EL (cell line): ENCODE data around the gene ADORA3.
A peak's percentile ranks its signal among the peaks of the same experiment; 100 is the strongest.

Experiments used
- DNase-seq: peaks from one replicate; pipeline ENCODE4 v3.0.0-alpha.2; 2016

ADORA3 gene

DNA sequence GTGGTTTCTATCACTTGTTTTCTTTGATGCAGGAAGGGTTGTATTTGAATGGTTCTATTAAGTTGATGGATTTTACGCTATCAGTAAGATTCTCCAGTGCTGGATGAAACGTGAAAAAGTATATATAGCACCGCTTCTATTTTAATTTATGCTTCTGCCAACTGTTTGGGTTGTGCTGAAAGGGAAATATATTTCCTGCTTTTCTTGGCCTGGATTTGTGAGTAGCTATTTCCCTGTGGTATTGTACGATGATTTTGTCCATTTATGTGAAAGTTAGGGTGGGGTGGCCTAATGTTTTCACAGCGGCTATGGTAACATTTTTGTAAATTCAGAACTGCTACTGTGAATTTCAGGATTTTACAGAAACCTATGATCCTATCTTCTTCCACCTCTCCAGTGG lies 29.3 kb downstream of the ADORA3 start:
- no peak for DNase-seq

DNA sequence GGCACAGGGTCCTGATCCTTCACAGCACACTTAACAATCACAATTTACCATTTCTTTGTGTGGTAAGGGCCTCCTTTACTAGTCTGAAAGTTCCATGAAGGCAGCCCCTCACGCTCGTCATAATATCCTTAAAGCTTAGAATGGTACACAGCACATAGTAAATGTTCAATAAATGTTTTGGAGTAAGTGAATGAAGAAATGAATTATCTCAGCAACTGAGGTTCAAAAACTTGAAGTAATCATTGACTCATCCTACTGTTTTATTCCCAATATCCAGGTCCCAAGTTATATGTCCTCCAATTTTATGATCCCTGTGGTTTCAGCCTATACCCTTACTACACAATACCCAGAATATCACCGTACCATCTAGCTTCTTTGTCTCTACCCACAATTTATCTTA lies 31.9 kb downstream of the ADORA3 start:
- DNase-seq = no peak

DNA sequence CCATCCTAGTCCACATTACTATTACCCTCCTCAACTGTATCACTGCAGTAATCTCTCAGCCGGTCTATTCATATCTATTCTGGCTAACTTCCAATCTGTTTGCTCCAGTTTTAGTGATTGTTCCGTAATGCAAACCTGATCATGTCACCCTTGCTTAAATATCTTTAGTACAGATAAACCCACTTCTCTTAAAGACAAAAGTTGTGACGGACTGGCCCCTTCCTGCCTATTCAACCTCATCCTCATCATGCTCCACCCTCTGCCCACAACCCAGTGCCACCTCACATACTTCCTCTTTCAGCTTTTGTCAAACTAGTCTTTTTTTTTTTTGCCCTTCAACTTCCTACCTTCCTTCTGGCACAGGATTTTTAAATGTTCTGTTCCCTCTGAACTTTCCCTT lies 32.4 kb downstream of the ADORA3 start:
- no peak for DNase-seq

DNA sequence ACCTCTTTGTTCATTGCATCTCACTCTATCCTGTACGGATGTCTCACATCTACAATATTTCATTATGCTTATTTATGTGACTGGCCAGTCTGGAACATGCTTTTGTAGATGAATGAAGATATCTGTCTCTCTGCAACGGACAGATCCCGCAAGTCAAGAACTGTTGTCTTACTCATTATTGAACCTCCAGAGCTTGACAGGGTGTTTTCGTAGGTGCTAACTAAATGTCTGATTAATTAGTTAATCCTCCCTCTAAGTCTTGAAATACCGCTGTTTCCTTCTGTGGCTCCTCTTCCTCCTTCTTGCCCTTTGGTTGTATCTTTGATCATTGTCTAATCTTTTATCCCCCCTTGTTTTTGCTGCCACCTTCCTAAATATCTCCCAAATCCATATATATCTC lies 32.8 kb downstream of the ADORA3 start:
- DNase-seq = no peak

DNA sequence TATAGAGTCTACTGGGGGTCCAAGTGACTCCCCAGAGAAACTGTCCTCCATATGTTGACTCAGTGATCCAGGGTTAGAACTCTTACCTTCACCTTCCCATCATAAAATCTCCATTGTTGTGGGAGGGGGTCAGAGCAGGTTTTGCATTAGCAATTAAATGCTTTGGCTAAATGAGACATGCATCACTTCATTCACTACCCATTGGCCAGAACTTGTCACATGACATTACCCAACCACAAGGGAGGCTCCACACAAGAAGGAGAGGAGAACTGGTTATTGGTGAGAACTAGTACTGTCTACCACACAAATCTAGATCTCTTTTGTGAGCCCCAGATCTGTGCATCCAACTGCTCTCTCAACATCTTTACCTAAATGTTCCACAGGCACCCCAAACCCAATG lies 33.9 kb downstream of the ADORA3 start:
- no peak for DNase-seq

DNA sequence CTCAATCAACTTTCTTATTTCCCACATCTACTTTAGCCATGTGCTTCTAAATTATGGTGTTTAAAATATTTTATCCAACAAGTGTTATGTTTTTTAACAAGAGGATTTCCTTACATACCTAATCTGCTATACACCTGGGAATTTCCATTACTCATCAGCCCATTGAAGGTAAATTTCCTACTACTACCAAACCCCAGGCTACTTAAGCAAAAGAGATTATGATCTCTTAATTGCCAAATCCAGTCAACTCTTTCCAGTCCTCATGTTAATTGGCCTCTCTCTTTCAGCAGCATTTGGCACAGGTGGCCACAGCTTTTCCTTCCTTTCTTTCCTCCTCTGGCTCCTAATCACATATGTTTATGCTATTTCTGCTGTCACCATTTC lies 34.7 kb downstream of the ADORA3 start:
- no peak for DNase-seq

DNA sequence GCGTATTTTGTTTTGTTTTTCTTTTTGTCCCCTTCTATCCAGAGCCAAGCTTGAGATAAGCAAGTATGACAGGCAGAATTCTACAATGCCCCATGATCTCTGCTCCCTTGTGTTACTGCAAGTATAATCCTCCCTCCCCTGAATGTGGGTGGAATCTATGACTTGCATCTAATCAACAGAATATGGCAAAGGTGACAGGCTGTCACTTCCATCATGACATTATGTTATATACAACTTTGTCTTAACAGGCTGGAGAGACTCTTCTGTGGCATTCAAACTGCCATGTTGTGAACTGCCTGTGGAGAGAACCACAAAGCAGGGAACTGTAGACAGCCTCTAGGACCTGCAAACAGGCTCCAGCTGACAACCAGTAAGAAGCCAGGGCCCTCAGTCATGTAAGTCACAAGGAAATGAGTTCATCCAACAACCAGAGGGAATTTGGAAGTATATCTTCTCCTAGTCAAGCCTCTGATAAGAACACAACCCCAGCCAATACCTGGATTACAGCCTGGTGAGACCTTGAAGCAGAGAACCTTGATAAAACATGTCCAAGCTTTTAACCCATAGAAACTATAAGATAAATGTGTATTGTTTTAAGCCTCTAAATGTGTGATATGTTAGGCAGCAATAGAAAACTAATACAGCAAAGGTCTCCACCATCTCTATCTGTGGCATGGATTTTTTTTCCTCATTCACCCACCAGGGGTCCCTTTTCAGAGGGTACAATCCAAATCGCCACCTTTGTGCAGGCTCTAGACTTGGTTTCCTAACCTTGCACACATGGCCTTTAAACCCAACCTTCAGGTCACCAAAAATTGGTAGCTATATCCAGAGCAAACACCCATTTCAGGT lies 35.3 kb downstream of the ADORA3 start:
- DNase-seq = no peak

DNA sequence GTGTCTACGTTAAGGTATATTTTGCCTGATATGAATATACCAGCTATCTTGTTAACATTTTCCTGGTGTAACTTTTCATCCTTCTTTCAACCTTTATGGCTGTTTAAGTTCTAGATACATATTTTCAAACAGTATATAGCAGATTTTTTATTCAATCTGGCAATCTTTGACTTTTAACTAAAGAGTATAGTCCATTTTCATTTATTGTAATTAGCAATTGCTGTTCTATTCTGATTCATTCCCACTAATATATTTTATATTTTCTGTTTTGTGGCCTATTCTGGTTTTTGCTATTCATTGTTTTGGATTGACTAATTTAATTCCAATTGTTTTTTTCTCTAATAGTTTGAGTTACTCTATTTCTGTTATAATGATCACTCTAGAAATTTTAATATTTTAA lies 37.0 kb downstream of the ADORA3 start:
- DNase-seq = no peak

DNA sequence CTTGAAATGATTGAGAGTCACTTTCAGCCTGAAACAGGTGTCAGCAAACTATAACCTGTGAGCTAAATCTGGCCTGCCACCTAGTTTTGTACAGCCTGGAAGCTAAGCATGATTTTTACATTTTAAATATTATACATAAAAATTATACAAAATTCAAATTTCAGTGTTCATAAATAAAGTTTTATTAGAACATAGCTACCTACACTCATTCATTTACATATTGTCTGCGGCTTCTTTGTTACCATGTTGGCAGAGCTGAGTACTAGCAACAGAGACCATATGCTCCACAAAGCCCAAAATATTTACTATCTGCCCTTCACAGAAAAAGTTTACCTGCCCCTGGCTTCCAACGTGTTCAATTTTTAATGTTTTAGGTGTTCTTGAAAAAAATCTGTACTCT lies 37.7 kb downstream of the ADORA3 start:
- DNase-seq = no peak

DNA sequence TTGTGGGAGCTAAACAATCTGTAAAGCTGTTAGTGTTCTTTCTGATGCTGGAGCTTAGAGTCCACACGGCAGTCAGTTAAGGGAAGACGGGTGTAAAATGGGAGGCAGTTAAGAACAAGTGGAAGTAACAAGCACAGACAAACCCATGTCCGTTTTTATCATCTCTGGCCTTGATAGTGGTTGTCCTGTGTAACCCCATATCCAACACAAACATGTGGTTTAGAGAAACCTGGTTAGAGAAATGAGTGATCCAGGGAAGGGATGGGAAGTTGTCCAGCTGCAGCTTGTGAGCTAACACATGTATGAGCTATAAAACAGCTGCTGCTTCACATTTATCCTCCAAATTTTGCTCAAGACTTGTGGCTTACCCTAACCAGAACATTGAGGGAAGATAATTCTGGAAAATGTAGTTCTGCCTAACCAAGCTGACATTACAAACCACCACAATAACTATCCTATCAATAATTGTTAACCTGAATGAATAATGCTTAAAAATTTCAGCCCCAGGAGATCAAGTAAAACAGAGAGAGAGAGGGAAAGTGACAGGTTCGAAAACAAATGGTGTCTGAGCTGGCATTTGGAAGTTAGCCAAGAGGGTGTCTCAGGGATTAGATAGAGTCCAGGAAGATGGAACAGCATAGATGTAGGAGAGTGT lies 40.3 kb downstream of the ADORA3 start:
- peak; percentile 33 for DNase-seq

DNA sequence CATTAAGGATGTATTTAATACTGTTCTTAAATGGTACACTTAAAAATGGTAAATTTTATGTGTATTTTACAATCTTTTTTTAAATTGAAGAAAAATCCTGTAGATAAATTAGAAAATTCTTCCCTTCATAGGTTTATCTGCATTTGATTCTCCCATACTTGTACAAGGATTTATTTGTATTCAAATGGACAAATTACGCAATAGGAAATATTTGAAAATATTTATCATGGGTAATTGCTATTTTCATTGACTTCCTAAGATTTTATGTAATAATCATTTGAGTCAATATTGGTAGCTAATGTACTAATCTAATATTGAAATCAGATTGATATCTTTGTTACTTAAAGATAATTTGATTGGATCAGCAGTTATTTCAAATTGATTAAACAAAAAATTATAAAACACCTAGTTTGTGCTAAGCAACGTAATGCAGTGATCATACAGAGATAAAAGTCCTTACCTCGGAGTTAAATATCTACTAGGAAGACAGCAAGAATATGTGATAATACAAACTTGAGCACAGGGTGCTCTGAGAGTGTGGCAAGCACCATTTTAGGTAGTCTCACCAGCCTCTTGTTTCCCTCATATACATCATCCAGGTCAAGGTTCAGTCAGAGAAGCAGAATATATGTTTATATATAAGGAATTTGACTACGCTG lies 40.9 kb downstream of the ADORA3 start:
- no peak for DNase-seq

DNA sequence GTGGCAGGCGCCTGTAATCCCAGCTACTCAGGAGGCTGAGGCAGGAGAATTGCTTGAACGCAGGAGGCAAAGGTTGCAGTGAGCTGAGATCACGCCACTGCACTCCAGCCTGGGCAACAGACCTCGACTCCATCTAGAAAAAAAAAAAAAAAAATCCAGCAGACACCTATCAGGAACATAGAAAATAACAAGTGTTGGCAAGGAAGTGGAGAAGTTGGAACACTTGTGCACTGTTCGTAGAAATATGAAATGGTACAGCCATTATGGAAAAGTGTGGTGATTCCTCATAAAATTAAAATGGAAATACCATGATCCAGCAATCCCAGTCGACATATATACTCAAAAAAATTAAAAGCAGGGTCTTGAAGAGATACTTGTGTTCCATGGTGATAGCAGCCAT lies 41.7 kb downstream of the ADORA3 start:
- no peak for DNase-seq

DNA sequence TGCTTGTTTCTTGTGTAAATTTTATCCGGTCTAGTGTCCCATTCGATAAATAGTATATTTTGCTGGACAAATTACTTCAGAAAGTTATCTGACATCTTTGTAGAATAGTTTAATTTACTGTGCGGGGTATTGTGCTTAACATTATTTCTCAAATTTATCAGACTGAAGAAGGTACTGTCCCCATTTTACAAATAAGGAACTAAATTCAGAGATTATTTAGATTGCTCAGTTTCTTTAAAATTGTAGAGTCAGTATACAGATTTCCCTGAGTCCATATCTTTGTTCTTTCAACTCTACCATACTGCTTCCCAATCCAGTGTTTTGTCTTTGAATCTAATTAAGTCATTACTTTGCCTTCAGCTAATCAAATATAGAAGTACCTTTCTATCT lies 47.8 kb downstream of the ADORA3 start:
- no peak for DNase-seq

DNA sequence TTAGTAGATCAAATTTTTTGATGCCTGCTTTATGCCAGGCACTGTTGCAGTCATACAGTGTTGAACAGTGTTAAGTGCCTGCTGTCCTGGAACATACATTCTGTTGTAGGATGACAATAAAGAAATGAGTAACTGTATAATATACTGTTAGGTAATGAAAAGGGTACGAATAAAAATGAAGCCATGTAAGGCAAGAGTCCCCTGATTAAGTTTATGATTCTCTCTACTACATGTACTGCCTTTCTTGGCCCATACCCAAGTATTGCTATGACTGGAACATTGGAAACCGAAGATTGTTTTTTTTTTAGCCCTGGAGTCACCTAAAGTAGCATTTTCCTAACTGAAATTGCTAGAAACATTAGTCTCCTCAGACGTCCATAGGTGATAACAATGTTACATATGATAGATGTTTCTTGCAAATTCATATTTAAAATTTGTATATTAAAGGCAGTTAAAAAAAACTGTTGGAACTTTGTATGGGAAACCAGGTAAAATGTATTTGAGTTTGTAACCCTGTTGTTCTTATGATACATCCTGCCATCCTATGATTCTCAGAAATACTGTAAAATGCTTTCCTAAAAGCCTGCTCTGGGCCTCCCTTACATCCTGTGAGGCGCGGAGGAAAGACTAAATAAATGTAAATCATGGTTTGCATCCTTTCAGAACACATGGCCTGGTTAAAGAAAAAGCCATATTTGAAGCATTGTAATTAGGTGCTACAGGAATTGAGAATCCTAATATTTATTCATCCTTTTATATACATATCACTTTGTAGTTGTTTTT lies 48.4 kb downstream of the ADORA3 start:
- no peak for DNase-seq

DNA sequence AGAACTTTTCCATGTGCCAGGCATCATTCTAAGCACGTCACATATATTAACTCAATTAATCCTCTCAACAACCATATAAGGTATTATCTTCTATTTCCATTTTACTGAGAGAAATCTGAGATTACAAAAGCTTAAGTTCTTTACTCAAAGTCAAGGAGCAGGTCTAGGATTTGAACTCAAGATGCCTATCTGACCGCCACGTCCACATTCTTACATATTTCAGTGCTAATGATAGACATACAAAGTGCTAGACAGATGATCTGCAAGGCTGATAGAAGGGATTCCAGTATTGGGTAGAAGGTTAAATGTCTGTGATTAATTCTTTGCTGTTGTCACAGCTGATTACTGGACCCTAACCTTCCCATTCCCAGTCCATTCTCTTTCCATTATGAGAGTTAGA lies 49.7 kb downstream of the ADORA3 start:
- no peak for DNase-seq

DNA sequence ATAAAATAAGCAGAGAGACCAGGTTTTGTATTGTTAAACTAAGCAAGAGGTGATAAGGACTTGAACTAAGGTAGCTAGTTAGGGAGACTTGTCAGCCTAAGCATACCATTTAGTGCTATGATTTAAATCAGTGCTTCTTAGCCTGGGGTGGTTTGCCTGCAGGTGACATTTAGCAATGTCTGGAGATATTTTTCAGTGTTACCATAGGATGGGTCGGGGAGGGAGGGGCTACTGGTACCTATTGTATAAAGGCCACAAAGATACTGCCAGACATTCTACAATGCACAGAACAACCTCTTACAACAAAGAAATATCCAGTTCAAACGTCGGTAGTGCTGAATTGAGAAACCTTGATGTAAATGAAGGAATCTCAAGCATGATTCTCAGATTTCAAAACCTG lies 50.9 kb downstream of the ADORA3 start:
- DNase-seq = no peak

DNA sequence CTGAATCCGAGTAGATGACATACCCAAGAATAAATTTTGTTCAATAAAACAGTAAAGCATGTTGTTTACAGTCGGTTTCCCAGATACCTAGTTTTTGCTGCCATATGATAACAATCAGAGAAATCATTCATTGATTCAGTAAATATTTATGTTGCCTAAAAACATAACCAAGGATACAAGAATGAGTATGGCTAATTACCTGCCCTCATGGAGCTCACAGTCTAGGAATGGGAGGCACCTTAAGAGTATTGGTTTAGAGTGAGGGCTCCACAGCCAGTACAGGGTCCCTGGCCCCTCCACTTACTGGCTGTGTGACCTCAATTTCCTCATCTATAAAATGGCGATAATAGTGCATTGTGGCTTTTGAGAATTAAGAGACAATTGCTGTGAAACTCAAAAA lies 53.2 kb downstream of the ADORA3 start:
- no peak for DNase-seq

DNA sequence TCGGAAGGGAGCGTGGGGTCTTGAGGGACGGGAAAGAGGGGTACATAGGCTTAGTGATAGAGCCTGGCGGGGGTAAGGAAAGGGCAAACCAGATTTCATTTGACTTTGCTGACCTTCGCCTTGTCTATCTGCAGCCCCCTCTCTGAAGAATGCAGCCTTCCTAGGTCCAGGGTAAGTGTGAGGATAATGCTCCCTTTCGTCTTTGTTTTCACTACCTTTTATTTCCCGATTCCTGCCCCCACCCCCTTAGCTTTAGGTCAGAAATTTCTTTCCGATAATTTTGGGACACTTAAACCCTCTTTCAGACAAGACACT lies 53.8 kb downstream of the ADORA3 start:
- no peak for DNase-seq
